ENCODE results near the gene TXNRD1. TPM values are rescaled to one million over a fixed set of nuclear protein-coding genes. Genes with fewer than 3 reads are reported as not detected.

The TXNRD1 gene
- total RNA-seq, 2 experiments from 2014 or later, result 87.9 to 89.0 TPM

DNA sequence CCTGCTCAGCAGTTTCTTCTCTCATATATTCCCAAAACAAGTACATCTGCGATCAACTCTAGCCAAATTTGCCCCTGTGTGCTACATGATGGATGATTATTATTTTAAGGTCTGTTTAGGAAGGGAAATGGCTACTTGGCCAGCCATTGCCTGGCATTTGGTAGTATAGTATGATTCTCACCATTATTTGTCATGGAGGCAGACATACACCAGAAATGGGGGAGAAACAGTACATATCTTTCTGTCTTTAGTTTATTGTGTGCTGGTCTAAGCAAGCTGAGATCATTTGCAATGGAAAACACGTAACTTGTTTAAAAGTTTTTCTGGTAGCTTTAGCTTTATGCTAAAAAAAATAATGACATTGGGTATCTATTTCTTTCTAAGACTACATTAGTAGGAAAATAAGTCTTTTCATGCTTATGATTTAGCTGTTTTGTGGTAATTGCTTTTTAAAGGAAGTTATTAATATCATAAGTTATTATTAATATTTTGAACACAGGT, 133.5 kb downstream of the TXNRD1 start:
- CTCF ChIA-PET, result interaction anchor here (1.1 kb wide), 1 partner anchor 149 kb away, joined by 6 read pairs; no protein-coding TSS in a partner anchor
- POLR2A ChIA-PET, result interaction anchor here (0.7 kb wide), 1 partner anchor 29 kb away, joined by 3 read pairs; no protein-coding TSS in a partner anchor
- H3K27me3 Mint-ChIP-seq, result no peaks in the 10 kb centered on the region
- ATAC-seq (no peak), DNase-seq (no peak)
- H3K4me3 Mint-ChIP-seq, result no peak overlapping the region
- H3K27ac Mint-ChIP-seq, result no peak overlapping the region
- intact Hi-C loops (cut with micrococcal nuclease), result no loop called here
- no peaks in the 10 kb centered on the region for H3K4me1 Mint-ChIP-seq (ENCODE audit: low read depth)
- H3K36me3 Mint-ChIP-seq (ENCODE audit: low read depth), result peaks cover 34% of the 10 kb centered on the region
- TF ChIP-seq, protein P1, sequence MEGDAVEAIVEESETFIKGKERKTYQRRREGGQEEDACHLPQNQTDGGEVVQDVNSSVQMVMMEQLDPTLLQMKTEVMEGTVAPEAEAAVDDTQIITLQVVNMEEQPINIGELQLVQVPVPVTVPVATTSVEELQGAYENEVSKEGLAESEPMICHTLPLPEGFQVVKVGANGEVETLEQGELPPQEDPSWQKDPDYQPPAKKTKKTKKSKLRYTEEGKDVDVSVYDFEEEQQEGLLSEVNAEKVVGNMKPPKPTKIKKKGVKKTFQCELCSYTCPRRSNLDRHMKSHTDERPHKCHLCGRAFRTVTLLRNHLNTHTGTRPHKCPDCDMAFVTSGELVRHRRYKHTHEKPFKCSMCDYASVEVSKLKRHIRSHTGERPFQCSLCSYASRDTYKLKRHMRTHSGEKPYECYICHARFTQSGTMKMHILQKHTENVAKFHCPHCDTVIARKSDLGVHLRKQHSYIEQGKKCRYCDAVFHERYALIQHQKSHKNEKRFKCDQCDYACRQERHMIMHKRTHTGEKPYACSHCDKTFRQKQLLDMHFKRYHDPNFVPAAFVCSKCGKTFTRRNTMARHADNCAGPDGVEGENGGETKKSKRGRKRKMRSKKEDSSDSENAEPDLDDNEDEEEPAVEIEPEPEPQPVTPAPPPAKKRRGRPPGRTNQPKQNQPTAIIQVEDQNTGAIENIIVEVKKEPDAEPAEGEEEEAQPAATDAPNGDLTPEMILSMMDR (IDR thresholded peaks at IDR 0.05), result no peak
- no peaks in the 10 kb centered on the region for H3K9me3 Mint-ChIP-seq

DNA sequence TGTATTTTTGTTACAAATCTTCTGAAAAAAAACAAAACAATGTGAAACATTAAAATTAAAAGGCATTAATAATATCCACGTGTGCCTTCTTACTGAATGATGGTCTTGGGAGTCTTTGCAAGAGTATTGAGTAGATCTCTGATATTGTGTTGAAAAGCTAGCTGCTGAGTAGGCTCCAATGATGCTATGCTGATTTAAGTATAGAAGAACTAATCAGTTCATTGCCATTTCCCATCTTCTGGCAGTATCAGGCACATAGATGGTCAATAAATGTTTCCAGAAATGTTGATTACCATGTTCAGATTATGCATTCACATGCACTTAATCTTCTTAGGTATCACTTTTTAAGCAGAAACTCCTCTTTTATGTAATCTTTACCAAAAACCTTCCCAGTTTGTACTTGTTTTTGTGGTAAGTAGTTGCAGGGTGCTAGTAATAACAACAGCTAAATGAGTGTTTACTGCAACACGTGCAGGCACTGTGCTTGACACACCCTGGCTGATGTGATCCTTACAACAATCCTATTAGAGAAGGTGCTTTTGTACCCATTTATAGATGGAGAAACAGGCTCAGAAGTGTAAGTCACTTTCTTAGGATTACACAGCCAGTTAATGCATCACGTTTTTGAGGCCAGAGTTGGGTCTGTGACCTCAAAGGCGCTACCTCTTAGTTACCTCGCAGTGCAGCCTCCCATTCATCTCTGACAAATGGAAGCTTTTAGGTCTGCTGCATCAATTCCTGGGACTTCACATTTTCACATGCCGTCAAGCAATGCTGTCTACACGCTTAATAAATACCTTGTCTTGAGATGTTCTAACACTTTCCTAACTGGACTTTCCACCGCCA, 134.9 kb downstream of the TXNRD1 start:
- Mint-ChIP-seq H3K4me3 (no peak overlapping the region), H3K9me3 (no peaks in the 10 kb centered on the region), H3K27ac (no peak overlapping the region), H3K27me3 (no peaks in the 10 kb centered on the region), H3K4me1 (ENCODE audit: low read depth) (no peaks in the 10 kb centered on the region), H3K36me3 (ENCODE audit: low read depth) (peaks cover 28% of the 10 kb centered on the region)
- TF ChIP-seq, protein P1 (IDR thresholded peaks at IDR 0.05), result no peak
- DNase-seq (no peak), ATAC-seq (no peak)
- intact Hi-C loops (cut with micrococcal nuclease), result no loop called here
- POLR2A ChIA-PET, result interaction anchor here (1.0 to 1.7 kb wide), 2 partner anchors 8 to 10 kb away, joined by 3 to 5 read pairs; no protein-coding TSS in a partner anchor
- CTCF ChIA-PET, result interaction anchor here (0.9 to 1.8 kb wide), 4 partner anchors 10 to 151 kb away, joined by 3 to 8 read pairs (median 3); no protein-coding TSS in a partner anchor

DNA sequence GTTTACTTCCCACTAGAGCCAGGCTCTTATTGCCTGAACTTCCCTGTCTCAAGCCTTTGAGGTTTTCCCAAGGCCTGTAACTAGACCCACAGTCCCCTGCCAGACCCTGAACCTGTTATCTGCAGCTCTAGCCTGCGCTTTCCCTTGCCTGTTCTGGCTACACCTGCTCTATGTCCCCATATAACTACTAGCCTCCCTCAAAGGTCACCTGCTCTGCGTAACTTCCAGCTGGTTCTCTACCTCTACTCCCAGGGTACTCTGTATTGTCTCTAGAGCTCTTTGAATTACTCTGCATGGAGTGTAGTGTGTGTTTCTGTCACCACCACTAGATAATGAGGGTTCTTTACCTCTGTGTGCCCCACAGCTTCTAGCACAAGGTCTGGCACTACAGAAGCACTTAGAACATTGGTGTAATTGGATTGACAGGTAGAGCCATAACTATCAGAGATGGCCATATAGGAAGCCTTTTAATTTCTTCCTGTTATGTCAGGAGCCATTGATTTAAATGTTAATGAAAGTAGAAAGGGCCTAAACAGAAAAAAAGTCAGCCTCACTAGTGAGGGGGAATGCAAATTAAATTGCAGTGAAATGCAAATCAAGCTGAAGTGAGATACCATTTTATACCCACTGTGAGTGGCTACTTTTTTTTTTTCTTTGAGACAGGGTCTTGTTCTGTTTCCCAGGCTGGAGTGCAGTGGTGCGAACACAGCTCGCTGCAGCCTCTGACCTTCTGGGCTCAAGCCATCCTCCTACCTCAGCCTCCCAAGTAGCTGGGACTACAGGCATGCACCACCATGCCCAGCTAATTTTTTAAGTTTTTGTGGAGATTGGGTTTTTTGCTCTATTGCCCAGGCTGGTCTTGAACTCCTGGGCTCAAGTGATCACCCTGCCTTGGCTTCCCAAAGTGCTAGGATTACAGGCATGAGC, 135.7 kb downstream of the TXNRD1 start:
- no peak overlapping the region for H3K27ac Mint-ChIP-seq
- H3K9me3 Mint-ChIP-seq, result no peaks in the 10 kb centered on the region
- no peak for ATAC-seq
- CTCF ChIA-PET, result interaction anchor here (0.9 to 1.8 kb wide), 5 partner anchors 9 to 151 kb away, joined by 3 to 8 read pairs (median 3); no protein-coding TSS in a partner anchor
- intact Hi-C loops (cut with micrococcal nuclease), result no loop called here
- no peak overlapping the region for H3K4me3 Mint-ChIP-seq
- POLR2A ChIA-PET, result interaction anchor here (0.7 to 1.7 kb wide), 4 partner anchors 9 to 135 kb away, joined by 3 to 5 read pairs (median 4); no protein-coding TSS in a partner anchor
- no peaks in the 10 kb centered on the region for H3K27me3 Mint-ChIP-seq
- no peak for DNase-seq
- peaks cover 28% of the 10 kb centered on the region for H3K36me3 Mint-ChIP-seq (ENCODE audit: low read depth)
- H3K4me1 Mint-ChIP-seq (ENCODE audit: low read depth), result no peaks in the 10 kb centered on the region
- TF ChIP-seq, protein P1 (IDR thresholded peaks at IDR 0.05), result no peak

- POLR2A ChIA-PET, result interaction anchor here (1.1 to 1.7 kb wide), 3 partner anchors 10 to 64 kb away, joined by 3 to 5 read pairs (median 4); no protein-coding TSS in a partner anchor
Measured at GRCh38 chr12:104352106-104352713, 136.6 kb downstream of the TXNRD1 start.

More at GRCh38 chr12:104352106-104352713, 136.6 kb downstream of the TXNRD1 start:
- ATAC-seq (no peak), DNase-seq (no peak)
- Mint-ChIP-seq H3K27ac (no peak overlapping the region), H3K4me1 (ENCODE audit: low read depth) (peaks cover under 1% of the 10 kb centered on the region), H3K9me3 (no peaks in the 10 kb centered on the region), H3K27me3 (no peaks in the 10 kb centered on the region), H3K36me3 (ENCODE audit: low read depth) (peaks cover 26% of the 10 kb centered on the region), H3K4me3 (no peak overlapping the region)
- TF ChIP-seq, protein P1 (IDR thresholded peaks at IDR 0.05), result no peak
- intact Hi-C loops (cut with micrococcal nuclease), result no loop called here
- CTCF ChIA-PET, result interaction anchor here (0.6 to 1.8 kb wide), 4 partner anchors 10 to 152 kb away, joined by 3 to 8 read pairs (median 4); no protein-coding TSS in a partner anchor

Measured in activated CD8-positive, alpha-beta T cell treated with anti-CD3 and anti-CD28 coated beads for 36 hours (primary cell).